ENCODE data around the gene PI16.
"Not testable (repeated sequence)": the region's sequence is repeated elsewhere in the genome, so short reads cannot be mapped to it uniquely, and the experiment has no call there.

Gene PI16

DNA sequence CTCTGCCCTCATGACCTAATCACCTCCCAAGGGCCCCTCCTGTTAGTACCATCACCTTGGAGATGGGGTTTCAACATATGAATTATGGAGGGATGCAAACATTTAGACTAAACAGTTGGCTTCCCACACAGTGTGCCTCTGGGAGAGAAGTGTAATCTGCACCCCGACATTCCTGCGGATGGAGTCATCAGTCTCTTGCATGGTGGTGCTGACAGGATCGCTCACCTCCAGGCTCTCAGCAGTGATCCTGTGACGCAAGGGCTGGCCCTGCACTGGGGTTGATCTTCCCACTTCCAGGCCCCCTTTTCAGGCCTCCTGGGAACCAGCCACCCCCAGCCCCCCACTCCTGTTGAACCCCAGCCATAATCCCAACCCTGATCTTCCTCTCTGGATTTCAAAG, 16.0 kb upstream of the PI16 start:
- H3K9ac ChIP-seq (ENCODE audit: insufficient read length, low read depth), result no peak overlapping the region
- no peak for TF ChIP-seq ZNF274 (IDR thresholded peaks at IDR 0.05; ENCODE audit: low read depth, low read length)
- no peaks in the 10 kb centered on the region for H3K36me3 ChIP-seq (ENCODE audit: insufficient read depth, insufficient read length, low read length)
- no peak overlapping the region for H3K4me3 ChIP-seq (ENCODE audit: insufficient read length, low read depth)
- no peak for DNase-seq (ENCODE audit: low read depth, low spot score)
- no peaks in the 10 kb centered on the region for H3K27me3 ChIP-seq (ENCODE audit: insufficient read depth, insufficient read length)
- H3K4me1 ChIP-seq (ENCODE audit: insufficient read depth, insufficient read length), result no peaks in the 10 kb centered on the region
- H3K9me3 ChIP-seq (ENCODE audit: insufficient read depth, low read length), result peaks cover 4% of the 10 kb centered on the region; the same call in 1 of the 2 replicates

DNA sequence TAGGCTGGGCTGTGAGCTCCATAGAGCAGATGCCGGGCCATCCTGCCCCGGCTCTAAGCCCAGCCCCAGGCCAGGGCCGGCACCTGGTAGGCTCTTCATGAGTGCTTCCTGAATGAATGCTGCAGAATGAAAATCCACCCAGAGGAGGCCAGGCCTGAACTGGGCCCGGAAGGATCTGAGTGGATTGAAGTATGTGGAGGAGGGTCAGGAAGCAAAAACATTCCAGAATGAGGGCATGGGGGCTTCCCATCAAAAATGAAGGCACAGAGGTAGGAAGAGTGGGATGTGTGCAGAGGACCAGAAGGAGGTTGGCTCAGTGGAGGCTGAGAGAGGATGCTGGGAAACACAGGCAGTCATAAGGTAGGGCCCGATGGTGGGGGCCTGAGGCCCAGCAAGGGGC, 15.5 kb upstream of the PI16 start:
- not testable (repeated sequence) for H3K9me3 ChIP-seq (ENCODE audit: insufficient read depth, low read length); H3K4me1 ChIP-seq (ENCODE audit: insufficient read depth, insufficient read length); DNase-seq (ENCODE audit: low read depth, low spot score); H3K27me3 ChIP-seq (ENCODE audit: insufficient read depth, insufficient read length); H3K4me3 ChIP-seq (ENCODE audit: insufficient read length, low read depth); H3K9ac ChIP-seq (ENCODE audit: insufficient read length, low read depth); H3K36me3 ChIP-seq (ENCODE audit: insufficient read depth, insufficient read length, low read length)

DNA sequence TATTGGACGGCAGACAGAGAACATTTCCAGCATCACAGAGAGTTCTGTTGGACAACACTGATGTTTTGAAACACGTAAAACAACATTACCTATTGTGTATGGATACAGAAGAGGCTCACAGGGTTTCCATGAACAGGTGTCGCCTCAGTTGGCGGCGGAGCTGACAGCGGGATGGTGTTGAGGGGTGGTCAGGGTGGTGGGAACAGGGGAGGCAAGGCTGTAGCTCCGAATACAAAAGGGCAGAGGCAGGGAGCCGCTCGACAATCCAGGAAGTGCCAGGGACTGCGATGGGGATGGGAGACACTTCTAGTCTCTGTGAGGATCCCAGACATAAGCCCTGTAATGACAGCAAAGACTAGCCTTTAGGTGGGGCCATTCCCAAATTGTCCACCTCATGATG, 14.5 kb upstream of the PI16 start:
- no peaks in the 10 kb centered on the region for H3K36me3 ChIP-seq (ENCODE audit: insufficient read depth, insufficient read length, low read length)
- no peak overlapping the region for H3K4me3 ChIP-seq (ENCODE audit: insufficient read length, low read depth)
- TF ChIP-seq SUZ12 (IDR thresholded peaks at IDR 0.05; ENCODE audit: extremely low read depth, insufficient read depth, insufficient read length), result no peak
- no peak for TF ChIP-seq YY1 (IDR thresholded peaks at IDR 0.05; ENCODE audit: insufficient read depth, insufficient read length)
- TF ChIP-seq ZNF274 (IDR thresholded peaks at IDR 0.05; ENCODE audit: low read depth, low read length), result no peak
- no peaks in the 10 kb centered on the region for H3K4me1 ChIP-seq (ENCODE audit: insufficient read depth, insufficient read length)
- no peaks in the 10 kb centered on the region for H3K27me3 ChIP-seq (ENCODE audit: insufficient read depth, insufficient read length)
- no peak for DNase-seq (ENCODE audit: low read depth, low spot score)
- H3K9ac ChIP-seq (ENCODE audit: insufficient read length, low read depth), result no peak overlapping the region
- peaks cover 4% of the 10 kb centered on the region; the same call in 1 of the 2 replicates for H3K9me3 ChIP-seq (ENCODE audit: insufficient read depth, low read length)

DNA sequence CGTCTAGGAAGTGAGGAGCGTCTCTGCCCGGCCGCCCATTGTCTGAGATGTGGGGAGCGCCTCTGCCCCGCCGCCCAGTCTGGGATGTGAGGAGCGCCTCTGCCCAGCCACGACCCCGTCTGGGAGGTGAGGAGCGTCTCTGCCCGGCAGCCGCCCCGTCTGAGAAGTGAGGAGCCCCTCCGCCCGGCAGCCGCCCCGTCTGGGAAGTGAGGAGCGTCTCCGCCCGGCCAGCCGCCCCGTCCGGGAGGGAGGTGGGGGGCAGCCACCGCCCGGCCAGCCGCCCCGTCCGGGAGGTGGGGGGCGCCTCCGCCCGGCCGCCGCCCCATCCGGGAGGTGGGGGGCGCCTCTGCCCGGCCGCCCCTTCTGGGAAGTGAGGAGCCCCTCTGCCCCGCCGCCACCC, 13.0 kb upstream of the PI16 start:
- not testable (repeated sequence) for H3K9me3 ChIP-seq (ENCODE audit: insufficient read depth, low read length); H3K9ac ChIP-seq (ENCODE audit: insufficient read length, low read depth); DNase-seq (ENCODE audit: low read depth, low spot score); H3K4me3 ChIP-seq (ENCODE audit: insufficient read length, low read depth); H3K36me3 ChIP-seq (ENCODE audit: insufficient read depth, insufficient read length, low read length); H3K4me1 ChIP-seq (ENCODE audit: insufficient read depth, insufficient read length); H3K27me3 ChIP-seq (ENCODE audit: insufficient read depth, insufficient read length)

DNA sequence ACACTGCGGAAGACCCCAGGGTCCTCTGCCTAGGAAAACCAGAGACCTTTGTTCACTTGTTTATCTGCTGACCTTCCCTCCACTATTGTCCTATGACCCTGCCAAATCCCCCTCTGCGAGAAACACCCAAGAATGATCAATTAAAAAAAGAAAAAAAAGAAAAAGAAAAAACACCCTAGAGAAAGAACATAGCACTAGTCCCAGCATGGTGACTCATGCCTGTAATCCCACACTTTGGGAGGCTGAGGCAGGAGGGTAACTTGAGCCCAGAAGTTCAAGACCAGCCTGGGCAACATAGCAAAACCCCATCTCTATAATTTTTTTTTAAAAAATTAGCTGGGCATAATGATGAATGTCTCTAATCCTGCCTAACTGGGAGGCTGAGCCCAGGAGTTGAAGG, 12.2 kb upstream of the PI16 start:
- H3K9me3 ChIP-seq (ENCODE audit: insufficient read depth, low read length); H3K4me3 ChIP-seq (ENCODE audit: insufficient read length, low read depth); H3K4me1 ChIP-seq (ENCODE audit: insufficient read depth, insufficient read length); H3K36me3 ChIP-seq (ENCODE audit: insufficient read depth, insufficient read length, low read length); DNase-seq (ENCODE audit: low read depth, low spot score); H3K27me3 ChIP-seq (ENCODE audit: insufficient read depth, insufficient read length); H3K9ac ChIP-seq (ENCODE audit: insufficient read length, low read depth): not testable (repeated sequence)

DNA sequence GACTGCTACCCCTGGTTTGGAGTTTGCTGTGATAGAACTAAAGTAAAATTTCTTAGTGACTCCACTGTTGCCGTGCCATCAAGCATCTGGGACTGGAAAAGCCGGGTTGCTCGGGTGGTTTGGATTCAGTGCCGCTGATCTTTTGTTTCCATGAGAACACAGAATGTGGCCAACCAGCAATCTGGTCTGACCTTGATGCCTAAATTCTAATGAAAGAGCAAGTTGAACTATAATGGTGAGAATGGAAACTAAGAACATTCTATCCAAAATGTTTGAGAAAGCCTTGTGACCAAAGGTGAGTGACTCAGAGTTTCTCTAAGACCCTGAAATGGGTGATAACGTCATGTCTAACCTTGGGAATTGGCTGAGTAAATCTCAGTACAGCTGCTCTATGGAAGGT, 9.9 kb upstream of the PI16 start:
- Histone ChIP-seq H3K36me3 (ENCODE audit: insufficient read depth, insufficient read length, low read length) (no peaks in the 10 kb centered on the region), H3K4me3 (ENCODE audit: insufficient read length, low read depth) (no peak overlapping the region), H3K27me3 (ENCODE audit: insufficient read depth, insufficient read length) (no peaks in the 10 kb centered on the region), H3K9me3 (ENCODE audit: insufficient read depth, low read length) (peaks cover 4% of the 10 kb centered on the region; the same call in 1 of the 2 replicates), H3K9ac (ENCODE audit: insufficient read length, low read depth) (no peak overlapping the region), H3K4me1 (ENCODE audit: insufficient read depth, insufficient read length) (no peaks in the 10 kb centered on the region)
- DNase-seq (ENCODE audit: low read depth, low spot score), result no peak
- no peak for TF ChIP-seq SUZ12 (IDR thresholded peaks at IDR 0.05; ENCODE audit: extremely low read depth, insufficient read depth, insufficient read length)
- TF ChIP-seq YY1 (IDR thresholded peaks at IDR 0.05; ENCODE audit: insufficient read depth, insufficient read length), result no peak
- TF ChIP-seq ZNF274 (IDR thresholded peaks at IDR 0.05; ENCODE audit: low read depth, low read length), result no peak

DNA sequence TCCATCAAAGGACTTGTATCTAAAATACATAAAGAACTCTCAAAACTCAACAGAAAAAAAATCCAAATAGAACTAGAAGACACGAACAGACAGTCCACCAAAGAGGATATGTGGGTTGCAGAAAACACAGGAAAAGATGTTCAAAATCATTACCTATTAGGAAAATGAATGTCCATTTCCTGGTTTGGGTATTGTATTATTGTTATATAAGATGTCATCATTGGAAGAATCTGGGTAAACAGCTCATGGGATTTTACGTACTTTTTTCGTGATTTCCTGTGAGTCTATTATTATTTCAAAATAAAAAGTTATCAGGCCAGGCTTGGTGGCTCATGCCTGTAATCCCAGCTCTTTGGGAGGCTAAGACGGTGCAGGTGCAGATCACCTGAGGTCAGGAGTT, 9.2 kb upstream of the PI16 start:
- H3K27me3 ChIP-seq (ENCODE audit: insufficient read depth, insufficient read length), result no peaks in the 10 kb centered on the region
- no peak overlapping the region for H3K9ac ChIP-seq (ENCODE audit: insufficient read length, low read depth)
- no peaks in the 10 kb centered on the region for H3K4me1 ChIP-seq (ENCODE audit: insufficient read depth, insufficient read length)
- DNase-seq (ENCODE audit: low read depth, low spot score), result no peak
- TF ChIP-seq SUZ12 (IDR thresholded peaks at IDR 0.05; ENCODE audit: extremely low read depth, insufficient read depth, insufficient read length) (no peak), YY1 (IDR thresholded peaks at IDR 0.05; ENCODE audit: insufficient read depth, insufficient read length) (no peak), ZNF274 (IDR thresholded peaks at IDR 0.05; ENCODE audit: low read depth, low read length) (no peak)
- no peaks in the 10 kb centered on the region for H3K36me3 ChIP-seq (ENCODE audit: insufficient read depth, insufficient read length, low read length)
- peaks cover 4% of the 10 kb centered on the region; the same call in 1 of the 2 replicates for H3K9me3 ChIP-seq (ENCODE audit: insufficient read depth, low read length)
- H3K4me3 ChIP-seq (ENCODE audit: insufficient read length, low read depth), result no peak overlapping the region

DNA sequence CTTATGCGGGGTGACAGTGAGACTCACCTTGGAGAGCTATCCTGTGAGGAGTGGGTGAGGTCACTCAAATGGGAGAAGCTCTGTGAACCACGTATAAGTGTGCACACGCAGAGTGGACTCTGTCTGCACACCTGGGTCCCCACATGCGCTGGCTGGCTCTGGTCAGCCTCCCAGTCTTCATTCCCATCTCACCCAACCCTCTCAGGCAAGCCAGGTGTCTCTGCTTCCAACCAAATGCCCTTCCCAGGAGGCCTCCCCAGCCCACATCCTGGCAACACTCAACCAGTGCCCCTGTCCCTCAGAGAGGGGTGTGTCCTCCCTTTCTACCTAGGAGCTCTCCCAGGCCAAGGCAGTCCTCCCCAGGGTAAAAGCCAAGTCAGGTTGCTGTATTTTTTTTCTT, 8.0 kb upstream of the PI16 start:
- TF ChIP-seq SUZ12 (IDR thresholded peaks at IDR 0.05; ENCODE audit: extremely low read depth, insufficient read depth, insufficient read length) (no peak), YY1 (IDR thresholded peaks at IDR 0.05; ENCODE audit: insufficient read depth, insufficient read length) (no peak), ZNF274 (IDR thresholded peaks at IDR 0.05; ENCODE audit: low read depth, low read length) (no peak)

More for the DNA sequence above, 8.0 kb upstream of the PI16 start:
- Histone ChIP-seq H3K4me1 (ENCODE audit: insufficient read depth, insufficient read length) (no peaks in the 10 kb centered on the region), H3K4me3 (ENCODE audit: insufficient read length, low read depth) (no peak overlapping the region), H3K27me3 (ENCODE audit: insufficient read depth, insufficient read length) (no peaks in the 10 kb centered on the region), H3K9ac (ENCODE audit: insufficient read length, low read depth) (no peak overlapping the region), H3K36me3 (ENCODE audit: insufficient read depth, insufficient read length, low read length) (no peaks in the 10 kb centered on the region), H3K9me3 (ENCODE audit: insufficient read depth, low read length) (no peaks in the 10 kb centered on the region)
- no peak for DNase-seq (ENCODE audit: low read depth, low spot score)

All from NT2/D1 (cell line).